Neural cell (in vitro differentiated cells): ENCODE measurements around the gene FXYD6. TPM values are rescaled to one million over a fixed set of nuclear protein-coding genes. Genes with fewer than 3 reads are reported as not detected.

Source experiments
- H2AFZ ChIP-seq: fragments of 200-600, 300-800 bp; sonication (generic), shearing (Covaris generic); 2 replicates; pipeline ENCODE4 v1.6.0; 2014; ENCODE audit warnings: low read depth, mild to moderate bottlenecking, antibody characterized with exemption, low read length, moderate library complexity
- H3F3A ChIP-seq: fragments of 200-600 bp; shearing (Covaris generic); 2 replicates; pipeline ENCODE4 v1.6.1; 2016; ENCODE audit warnings: mild to moderate bottlenecking, moderate library complexity, mixed read lengths, antibody characterized with exemption, low read length; ENCODE audit not compliant: insufficient read depth, poor library complexity, severe bottlenecking
- H3K27ac ChIP-seq: fragments of 200-600, 300-800 bp; sonication (generic), shearing (Covaris generic); 2 replicates; pipeline ENCODE4 v1.5.1; 2014; ENCODE audit warnings: mild to moderate bottlenecking, low read length, moderate library complexity
- H3K27me3 ChIP-seq: fragments of 300-800, 200-600 bp; sonication (generic), shearing (Covaris generic); 2 replicates; pipeline ENCODE4 v1.6.0; 2014; ENCODE audit warnings: mild to moderate bottlenecking, low read depth, low read length, moderate library complexity; ENCODE audit not compliant: insufficient read depth
- H3K36me3 ChIP-seq: fragments of 300-800, 200-600 bp; sonication (generic), shearing (Covaris generic); 2 replicates; pipeline ENCODE4 v1.5.1; 2014; ENCODE audit warnings: mild to moderate bottlenecking, antibody characterized with exemption, low read length, moderate library complexity; ENCODE audit not compliant: insufficient read depth
- H3K4me2 ChIP-seq: fragments of 300-800, 200-600 bp; sonication (generic), shearing (Covaris generic); 2 replicates; pipeline ENCODE4 v1.6.0; 2014; ENCODE audit warnings: mild to moderate bottlenecking, low read length
- H3K4me3 ChIP-seq: fragments of 300-800, 200-600 bp; sonication (generic), shearing (Covaris generic); 2 replicates; pipeline ENCODE4 v1.5.1; 2014; ENCODE audit warnings: mild to moderate bottlenecking, low read length, moderate library complexity
- H3K79me2 ChIP-seq: fragments of 200-600 bp; shearing (Covaris generic); replicated peaks from 2 replicates; pipeline ENCODE4 v1.6.0; 2014; ENCODE audit warnings: mild to moderate bottlenecking, low read length, moderate library complexity; ENCODE audit not compliant: insufficient read depth
- H3K9ac ChIP-seq: fragments of 300-800, 200-600 bp; sonication (generic), shearing (Covaris generic); 2 replicates; pipeline ENCODE4 v1.6.1; 2016; ENCODE audit warnings: mild to moderate bottlenecking, low read length, mixed read lengths
- H3K9me2 ChIP-seq: fragments of 200-600 bp; shearing (Covaris generic); 2 replicates; pipeline ENCODE4 v1.6.1; 2016; ENCODE audit warnings: mild to moderate bottlenecking, low read length, mixed read lengths; ENCODE audit not compliant: insufficient read depth
- H3K9me3 ChIP-seq: fragments of 200-600, 300-800 bp; sonication (generic), shearing (Covaris generic); 2 replicates; pipeline ENCODE4 v1.6.1; 2016; ENCODE audit warnings: mild to moderate bottlenecking, mixed run types, low read length, moderate library complexity, mixed read lengths
- H4K20me1 ChIP-seq: fragments of 200-600 bp; shearing (Covaris generic); 2 replicates; pipeline ENCODE4 v1.6.1; 2016; ENCODE audit warnings: mild to moderate bottlenecking, mixed run types; ENCODE audit not compliant: insufficient read depth
- EP300 ChIP-seq: fragments of 450-650 bp; conservative IDR thresholded peaks from 2 replicates; pipeline ENCODE4 v1.6.1; 2014; ENCODE audit warnings: antibody characterized with exemption, mild to moderate bottlenecking, moderate library complexity; ENCODE audit not compliant: poor library complexity, severe bottlenecking
- EZH2 ChIP-seq: fragments of 200-600, 300-800 bp; shearing (Covaris generic), sonication (generic); IDR thresholded peaks from 2 replicates; pipeline ENCODE4 v1.6.1; 2014; ENCODE audit warnings: antibody characterized with exemption, low read length, borderline replicate concordance, mild to moderate bottlenecking; ENCODE audit not compliant: insufficient read depth, poor library complexity, severe bottlenecking
- MXI1 ChIP-seq: fragments of 450-650 bp; conservative IDR thresholded peaks from 2 replicates; pipeline ENCODE4 v1.6.1; 2014; ENCODE audit warnings: antibody characterized with exemption, mild to moderate bottlenecking; ENCODE audit not compliant: poor library complexity, severe bottlenecking
- POLR2AphosphoS5 ChIP-seq: IDR thresholded peaks from 2 replicates; pipeline ENCODE4 v1.6.1; 2012
- RAD21 ChIP-seq: fragments of 450-650 bp; conservative IDR thresholded peaks from 2 replicates; pipeline ENCODE4 v1.6.1; 2014; ENCODE audit warnings: antibody characterized with exemption, mild to moderate bottlenecking, moderate library complexity
- SMC3 ChIP-seq: fragments of 450-650 bp; conservative IDR thresholded peaks from 2 replicates; pipeline ENCODE4 v1.6.1; 2014; ENCODE audit warnings: antibody characterized with exemption, mild to moderate bottlenecking, moderate library complexity; ENCODE audit not compliant: poor library complexity
- TAF1 ChIP-seq: IDR thresholded peaks from 2 replicates; pipeline ENCODE4 v1.6.1; 2012; ENCODE audit warnings: low read depth
- polyA plus RNA-seq: library from polyadenylated mRNA; depleted of rRNA; stranded (reverse); fragments of >200 nt; gene quantifications from 2 replicates; pipeline ENCODE4 v1.2.3, GENCODE V29; 2014
- TF ChIP-seq, protein P1 (sequence below): IDR thresholded peaks from 2 replicates; pipeline ENCODE4 v1.6.1; 2012; ENCODE audit warnings: borderline replicate concordance
- TF ChIP-seq, protein P2 (sequence below): fragments of 450-650 bp; IDR thresholded peaks from 2 replicates; pipeline ENCODE4 v1.5.1; 2014; ENCODE audit warnings: antibody characterized with exemption, mild to moderate bottlenecking, moderate library complexity; ENCODE audit not compliant: poor library complexity, severe bottlenecking

The FXYD6 gene
- polyA plus RNA-seq, 1 donor from 2014 or later, result 218 TPM

DNA sequence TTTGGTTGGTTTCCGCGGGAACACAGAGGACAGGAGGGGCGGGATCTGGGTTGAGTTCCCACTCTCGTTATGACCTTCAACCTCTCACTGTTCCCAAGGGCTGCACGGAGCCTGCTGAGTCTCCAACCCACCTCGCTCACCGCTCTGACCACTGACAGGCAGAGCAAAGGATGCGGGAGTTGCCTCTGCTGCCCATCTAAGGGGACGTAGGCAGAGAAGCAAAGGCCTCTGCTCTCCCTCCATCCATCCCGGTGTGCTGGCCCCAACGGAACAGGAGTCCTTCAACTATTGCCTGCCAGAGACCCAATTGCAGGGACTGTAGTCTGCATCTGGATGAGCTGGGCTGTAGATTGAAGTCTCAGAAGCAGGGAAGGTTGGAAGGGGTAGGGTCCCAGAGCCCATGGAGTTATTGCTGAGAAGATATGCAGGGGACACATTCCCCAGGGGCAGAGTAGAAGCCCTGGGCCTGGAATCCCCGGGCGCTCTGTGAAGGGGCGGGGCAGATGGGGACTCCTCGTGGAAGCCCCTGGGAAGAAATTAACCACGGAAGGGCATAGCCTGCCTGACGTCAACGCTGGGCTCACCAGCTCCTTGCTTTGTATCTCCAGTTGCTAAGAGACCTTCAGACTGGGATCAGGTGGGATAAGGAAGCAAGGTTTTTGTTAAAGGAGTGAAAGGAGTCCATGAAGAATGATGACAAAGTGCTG lies 39.2 kb downstream of the FXYD6 start:
- Histone ChIP-seq H3K27ac (no peak overlapping the region), H3K4me3 (no peak overlapping the region), H3K36me3 (peaks cover 3% of the 10 kb centered on the region), H3K9ac (no peak overlapping the region), H3F3A (no peaks in the 10 kb centered on the region), H3K9me2 (no peaks in the 10 kb centered on the region), H4K20me1 (no peaks in the 10 kb centered on the region), H3K27me3 (no peaks in the 10 kb centered on the region), H3K4me2 (no peak overlapping the region), H2AFZ (no peak overlapping the region), H3K9me3 (no peaks in the 10 kb centered on the region), H3K79me2 (peaks cover 3% of the 10 kb centered on the region)
- TF ChIP-seq, protein P1, sequence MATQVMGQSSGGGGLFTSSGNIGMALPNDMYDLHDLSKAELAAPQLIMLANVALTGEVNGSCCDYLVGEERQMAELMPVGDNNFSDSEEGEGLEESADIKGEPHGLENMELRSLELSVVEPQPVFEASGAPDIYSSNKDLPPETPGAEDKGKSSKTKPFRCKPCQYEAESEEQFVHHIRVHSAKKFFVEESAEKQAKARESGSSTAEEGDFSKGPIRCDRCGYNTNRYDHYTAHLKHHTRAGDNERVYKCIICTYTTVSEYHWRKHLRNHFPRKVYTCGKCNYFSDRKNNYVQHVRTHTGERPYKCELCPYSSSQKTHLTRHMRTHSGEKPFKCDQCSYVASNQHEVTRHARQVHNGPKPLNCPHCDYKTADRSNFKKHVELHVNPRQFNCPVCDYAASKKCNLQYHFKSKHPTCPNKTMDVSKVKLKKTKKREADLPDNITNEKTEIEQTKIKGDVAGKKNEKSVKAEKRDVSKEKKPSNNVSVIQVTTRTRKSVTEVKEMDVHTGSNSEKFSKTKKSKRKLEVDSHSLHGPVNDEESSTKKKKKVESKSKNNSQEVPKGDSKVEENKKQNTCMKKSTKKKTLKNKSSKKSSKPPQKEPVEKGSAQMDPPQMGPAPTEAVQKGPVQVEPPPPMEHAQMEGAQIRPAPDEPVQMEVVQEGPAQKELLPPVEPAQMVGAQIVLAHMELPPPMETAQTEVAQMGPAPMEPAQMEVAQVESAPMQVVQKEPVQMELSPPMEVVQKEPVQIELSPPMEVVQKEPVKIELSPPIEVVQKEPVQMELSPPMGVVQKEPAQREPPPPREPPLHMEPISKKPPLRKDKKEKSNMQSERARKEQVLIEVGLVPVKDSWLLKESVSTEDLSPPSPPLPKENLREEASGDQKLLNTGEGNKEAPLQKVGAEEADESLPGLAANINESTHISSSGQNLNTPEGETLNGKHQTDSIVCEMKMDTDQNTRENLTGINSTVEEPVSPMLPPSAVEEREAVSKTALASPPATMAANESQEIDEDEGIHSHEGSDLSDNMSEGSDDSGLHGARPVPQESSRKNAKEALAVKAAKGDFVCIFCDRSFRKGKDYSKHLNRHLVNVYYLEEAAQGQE, result no peak
- TF ChIP-seq SMC3, result no peak
- TF ChIP-seq POLR2AphosphoS5, result no peak
- TF ChIP-seq, protein P2, sequence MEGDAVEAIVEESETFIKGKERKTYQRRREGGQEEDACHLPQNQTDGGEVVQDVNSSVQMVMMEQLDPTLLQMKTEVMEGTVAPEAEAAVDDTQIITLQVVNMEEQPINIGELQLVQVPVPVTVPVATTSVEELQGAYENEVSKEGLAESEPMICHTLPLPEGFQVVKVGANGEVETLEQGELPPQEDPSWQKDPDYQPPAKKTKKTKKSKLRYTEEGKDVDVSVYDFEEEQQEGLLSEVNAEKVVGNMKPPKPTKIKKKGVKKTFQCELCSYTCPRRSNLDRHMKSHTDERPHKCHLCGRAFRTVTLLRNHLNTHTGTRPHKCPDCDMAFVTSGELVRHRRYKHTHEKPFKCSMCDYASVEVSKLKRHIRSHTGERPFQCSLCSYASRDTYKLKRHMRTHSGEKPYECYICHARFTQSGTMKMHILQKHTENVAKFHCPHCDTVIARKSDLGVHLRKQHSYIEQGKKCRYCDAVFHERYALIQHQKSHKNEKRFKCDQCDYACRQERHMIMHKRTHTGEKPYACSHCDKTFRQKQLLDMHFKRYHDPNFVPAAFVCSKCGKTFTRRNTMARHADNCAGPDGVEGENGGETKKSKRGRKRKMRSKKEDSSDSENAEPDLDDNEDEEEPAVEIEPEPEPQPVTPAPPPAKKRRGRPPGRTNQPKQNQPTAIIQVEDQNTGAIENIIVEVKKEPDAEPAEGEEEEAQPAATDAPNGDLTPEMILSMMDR, result no peak
- no peak for TF ChIP-seq RAD21
- TF ChIP-seq EP300, result no peak
- TF ChIP-seq MXI1, result no peak
- no peak for TF ChIP-seq TAF1
- TF ChIP-seq EZH2, result no peak

DNA sequence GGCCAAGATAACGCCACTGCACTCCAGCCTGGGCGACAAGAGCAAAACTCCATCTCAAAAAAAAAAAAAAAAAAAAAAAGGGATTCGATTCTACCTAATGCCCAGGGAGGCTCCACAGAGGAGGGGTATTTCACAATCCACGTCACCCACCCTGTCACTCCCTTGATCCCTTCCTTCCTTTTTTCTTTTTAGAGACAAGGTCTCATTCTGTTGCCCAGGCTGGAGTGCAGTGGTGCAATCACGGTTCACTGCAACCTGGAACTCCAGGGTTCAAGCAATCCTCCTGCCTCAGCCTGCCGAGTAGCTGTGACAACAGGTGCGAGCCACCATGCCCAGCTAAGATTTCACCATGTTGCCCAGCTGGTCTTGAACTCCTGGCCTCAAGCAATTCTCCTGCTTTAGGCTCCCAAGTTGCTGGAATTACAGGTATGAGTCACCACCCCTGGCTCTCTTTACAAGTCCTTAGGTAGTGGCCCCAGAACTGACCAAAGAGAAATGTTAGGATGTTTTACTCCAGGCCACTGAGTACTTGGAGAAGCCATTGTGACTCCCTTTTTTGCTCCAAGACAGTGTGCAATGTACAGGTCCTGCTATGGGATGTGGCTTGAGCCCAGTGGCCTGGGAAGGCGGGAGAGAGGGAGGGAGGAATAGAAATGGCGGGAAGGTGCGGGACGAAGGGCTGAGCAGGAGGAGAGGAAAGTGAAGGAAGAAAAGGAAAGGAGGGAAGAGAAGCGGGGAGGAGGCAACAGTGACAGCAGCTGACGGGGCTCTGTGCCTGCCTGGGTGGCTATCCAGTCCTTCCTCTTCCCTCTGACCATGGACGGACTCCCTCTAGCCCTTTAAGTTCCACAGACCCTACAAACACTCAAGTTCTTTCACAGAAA lies 40.1 kb downstream of the FXYD6 start:
- TF ChIP-seq RAD21 (no peak), EZH2 (no peak), MXI1 (no peak), POLR2AphosphoS5 (no peak), SMC3 (no peak), EP300 (no peak), TAF1 (no peak)
- TF ChIP-seq, protein P1, result no peak
- TF ChIP-seq, protein P2, result no peak
- Histone ChIP-seq H3K9me3 (no peaks in the 10 kb centered on the region), H3K27ac (no peak overlapping the region), H3K4me3 (no peak overlapping the region), H3K79me2 (no peaks in the 10 kb centered on the region), H3F3A (no peaks in the 10 kb centered on the region), H3K9ac (no peak overlapping the region), H4K20me1 (no peaks in the 10 kb centered on the region), H3K36me3 (peaks cover 3% of the 10 kb centered on the region), H3K9me2 (no peaks in the 10 kb centered on the region), H3K27me3 (no peaks in the 10 kb centered on the region), H2AFZ (no peak overlapping the region), H3K4me2 (no peak overlapping the region)
